NCI-H82 treated with DMSO at 0.1 percent for 48 hours (cell line): Measurements from ENCODE around the gene RMDN2.

Source experiments
- DNase-seq: peaks from one replicate; lab custom pipeline; 2025; ENCODE audit not compliant: unreplicated experiment; lab: John Stamatoyannopoulos, UW

Gene RMDN2, protein sequence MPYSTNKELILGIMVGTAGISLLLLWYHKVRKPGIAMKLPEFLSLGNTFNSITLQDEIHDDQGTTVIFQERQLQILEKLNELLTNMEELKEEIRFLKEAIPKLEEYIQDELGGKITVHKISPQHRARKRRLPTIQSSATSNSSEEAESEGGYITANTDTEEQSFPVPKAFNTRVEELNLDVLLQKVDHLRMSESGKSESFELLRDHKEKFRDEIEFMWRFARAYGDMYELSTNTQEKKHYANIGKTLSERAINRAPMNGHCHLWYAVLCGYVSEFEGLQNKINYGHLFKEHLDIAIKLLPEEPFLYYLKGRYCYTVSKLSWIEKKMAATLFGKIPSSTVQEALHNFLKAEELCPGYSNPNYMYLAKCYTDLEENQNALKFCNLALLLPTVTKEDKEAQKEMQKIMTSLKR

DNA sequence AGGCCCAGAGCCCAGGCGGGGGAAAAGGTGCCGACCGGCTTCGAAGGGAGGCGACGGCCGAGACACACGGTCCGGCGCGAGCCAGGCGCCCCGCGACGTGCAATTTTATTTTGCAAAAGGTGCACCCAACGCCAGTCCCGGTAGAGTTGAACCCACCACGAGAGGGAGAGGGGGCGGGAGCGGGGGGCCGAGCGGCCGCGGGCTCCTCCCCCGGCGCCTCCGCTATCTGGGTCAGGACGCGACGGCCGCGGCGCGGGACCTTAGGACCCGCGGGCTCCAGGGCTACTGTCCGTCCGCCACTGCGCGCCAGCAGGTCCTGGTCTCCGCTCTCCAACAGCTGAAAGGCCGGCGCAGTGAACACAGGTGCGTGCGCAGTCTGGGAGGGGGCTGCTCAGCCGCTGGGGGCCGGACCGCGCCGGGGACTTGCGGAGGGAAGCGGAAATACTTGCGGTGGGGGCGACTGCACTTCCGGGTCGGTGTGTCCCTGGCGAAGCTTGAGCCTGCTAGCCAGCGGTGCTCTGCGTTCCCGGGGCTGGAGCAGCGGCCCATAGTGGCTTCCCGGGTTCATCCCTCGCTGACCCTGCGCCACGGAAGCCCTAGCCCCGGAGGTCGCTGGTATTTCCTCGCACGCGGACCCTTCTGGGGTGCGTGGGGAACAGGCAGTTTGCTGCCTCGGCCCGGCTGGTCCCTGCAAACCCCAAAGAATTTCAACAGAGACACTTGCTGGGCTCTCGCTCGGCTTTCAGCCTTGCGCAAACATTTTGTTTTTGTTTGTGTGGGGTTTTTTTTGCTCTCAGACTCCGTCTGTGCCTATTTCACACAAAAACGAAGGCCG is at the start of gene RMDN2:
TSS of gene RMDN2 (plus strand) at position 225 of the 835 bp plus-strand sequence. CDS start 3,991 bp downstream, outside the sequence.
- peak; percentile 80 for DNase-seq

DNA sequence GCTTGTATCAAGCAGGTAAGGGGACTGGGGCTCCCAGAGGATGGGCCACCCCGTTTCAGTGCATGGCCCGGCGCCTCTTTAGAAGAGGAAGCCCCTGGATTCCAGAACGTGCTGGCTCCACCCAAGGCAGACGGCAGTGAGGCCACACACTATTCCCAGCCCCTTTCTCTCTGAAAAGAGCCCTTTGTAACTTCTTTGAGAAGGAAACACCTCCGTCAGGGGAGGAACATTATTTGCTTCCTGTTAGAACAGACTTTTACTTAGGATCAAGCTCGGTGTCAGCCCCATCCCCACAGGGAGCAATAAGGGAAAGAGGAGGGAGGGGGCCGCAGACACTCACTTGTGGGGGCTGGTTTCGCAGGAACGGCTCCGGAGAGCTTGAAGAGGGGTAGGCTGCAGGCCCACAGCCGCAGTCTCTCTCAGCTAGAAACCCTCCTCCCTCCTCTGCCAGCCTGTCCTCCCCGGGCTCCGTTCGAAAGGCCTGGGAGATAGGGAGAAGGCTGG is 49.6 kb upstream of the RMDN2 start:
- DNase-seq: no peak

DNA sequence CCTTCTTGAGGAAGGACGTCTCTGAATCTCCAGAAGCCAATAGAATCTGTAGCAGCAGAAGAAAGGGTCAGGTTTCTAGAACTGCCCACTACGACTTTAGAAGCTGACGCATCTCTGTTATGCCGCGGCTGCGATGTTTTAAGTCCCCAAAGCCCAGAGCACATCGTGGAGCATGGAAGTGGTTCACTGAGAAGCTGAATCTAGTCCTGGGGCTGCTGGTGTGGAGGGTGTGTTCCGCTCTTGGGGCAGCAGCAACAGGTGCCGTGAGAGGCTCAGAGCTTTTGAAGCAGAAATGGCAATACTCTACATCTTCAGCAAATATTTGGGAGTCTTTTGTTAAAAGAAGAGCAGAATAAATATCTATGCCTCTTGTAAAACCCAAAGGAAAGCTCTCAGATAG is 48.9 kb upstream of the RMDN2 start:
- no peak for DNase-seq

DNA sequence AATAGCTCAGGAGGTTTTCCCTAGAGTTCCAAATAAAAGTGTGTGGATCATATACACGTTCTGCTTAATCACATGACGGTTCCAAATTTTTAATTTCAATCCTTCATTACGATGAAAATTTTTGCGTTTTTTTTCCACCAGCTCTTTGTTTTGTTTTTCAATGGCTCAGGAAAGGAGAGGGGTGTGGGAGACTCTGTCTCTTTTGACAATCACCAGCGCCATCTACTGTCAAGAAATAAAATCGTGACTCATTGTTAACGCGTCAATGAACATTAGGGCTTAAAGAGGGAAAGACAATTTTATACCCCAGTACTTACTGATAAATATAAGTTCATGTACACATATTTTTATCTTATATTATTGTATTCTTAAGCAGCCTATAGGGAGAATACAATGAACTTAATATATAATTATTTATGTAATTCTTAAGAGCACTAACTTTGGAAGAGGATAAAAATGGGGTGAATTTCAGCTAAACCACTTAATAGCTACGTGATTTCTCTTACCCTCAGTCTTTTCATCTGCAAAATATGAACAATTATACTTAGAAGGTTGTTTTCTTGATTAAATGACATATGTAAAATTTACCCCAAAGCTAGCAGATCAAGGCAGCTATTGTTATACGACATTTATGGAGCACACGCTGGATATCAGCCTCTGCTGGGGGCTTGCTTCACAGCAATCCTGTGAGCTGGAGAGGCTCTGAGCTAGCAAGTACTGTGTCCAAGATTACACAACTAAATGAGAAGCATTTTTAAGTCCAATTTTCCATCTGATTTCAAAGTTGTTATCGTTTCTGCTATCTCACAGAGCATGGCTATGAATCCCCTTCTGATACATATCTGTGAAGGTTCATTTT is 47.4 kb upstream of the RMDN2 start:
- peak; percentile 58 for DNase-seq

DNA sequence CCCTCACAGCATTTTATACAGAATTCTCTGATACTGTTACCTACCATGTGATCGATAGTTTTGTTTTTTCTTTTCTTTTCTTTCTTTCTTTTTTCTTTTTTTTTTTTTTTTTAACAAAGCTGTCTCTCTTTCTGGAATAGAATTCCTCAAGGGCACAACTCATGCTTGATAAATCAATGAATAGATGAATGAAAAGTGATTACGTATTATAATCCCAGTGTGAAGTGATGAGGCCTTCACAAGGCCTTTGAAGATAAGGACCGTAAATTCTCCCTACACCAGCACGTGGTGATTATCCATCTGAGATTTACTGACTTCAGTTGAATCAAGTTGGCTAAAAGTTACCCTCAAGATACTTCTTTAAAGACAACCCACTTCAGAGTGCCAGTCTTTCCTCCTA is 46.6 kb upstream of the RMDN2 start:
- DNase-seq: no peak

DNA sequence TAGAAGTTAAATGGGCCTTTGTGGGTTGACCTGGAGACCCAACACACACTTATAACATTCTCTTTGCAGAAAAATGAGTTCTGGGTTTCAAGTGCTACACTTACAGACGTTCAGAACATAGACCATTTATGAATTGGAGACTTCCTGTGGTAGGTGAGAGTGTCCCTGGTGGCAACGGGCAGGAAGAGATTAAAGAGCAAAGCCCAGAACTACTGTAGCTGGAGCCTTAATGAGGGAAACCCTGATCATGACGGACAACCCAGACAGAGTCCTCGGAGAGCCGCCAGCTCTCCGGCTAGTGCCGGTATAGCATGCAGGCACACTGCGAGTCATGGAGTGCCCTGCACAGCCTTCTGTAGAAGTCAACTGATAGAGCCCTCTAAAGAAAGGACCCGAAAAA is 44.5 kb upstream of the RMDN2 start:
- DNase-seq: no peak

DNA sequence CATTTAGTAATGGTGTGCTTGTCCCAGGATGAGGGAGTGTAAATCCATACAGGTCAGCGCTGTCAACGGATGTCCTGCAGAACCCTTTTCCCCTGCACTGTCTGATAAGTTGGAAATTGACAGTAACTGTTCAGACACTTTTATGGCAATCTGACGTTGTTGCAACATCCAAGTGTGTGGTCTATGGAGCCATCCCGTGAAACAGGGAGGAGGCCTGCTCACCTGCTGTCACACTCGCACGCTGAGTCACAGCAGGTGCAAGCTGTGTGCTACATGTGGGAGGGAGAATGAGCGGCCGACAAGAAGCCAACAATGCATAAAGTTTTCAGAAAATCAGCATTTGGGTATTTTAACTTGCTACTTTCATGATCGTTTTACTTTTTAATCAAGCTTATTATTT is 43.7 kb upstream of the RMDN2 start:
- no peak for DNase-seq

DNA sequence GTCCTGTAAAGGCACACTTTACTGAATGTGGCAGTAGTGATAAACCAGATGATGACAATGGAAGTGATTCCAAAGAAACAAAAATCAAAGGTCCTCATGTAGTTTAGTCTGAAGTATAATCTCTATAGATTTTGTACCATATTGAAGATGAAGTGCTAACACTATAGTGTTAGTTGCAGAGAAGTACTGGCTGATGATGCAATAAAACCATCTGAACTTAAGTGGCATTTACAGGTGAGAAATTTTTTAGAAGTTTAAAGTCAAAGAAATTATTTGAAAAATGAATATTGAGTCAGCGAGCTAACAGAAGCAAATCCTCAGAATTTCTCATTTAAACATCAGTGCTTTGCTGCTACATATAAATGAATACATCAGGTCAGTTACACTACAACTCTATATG is 43.1 kb upstream of the RMDN2 start:
- DNase-seq: no peak

DNA sequence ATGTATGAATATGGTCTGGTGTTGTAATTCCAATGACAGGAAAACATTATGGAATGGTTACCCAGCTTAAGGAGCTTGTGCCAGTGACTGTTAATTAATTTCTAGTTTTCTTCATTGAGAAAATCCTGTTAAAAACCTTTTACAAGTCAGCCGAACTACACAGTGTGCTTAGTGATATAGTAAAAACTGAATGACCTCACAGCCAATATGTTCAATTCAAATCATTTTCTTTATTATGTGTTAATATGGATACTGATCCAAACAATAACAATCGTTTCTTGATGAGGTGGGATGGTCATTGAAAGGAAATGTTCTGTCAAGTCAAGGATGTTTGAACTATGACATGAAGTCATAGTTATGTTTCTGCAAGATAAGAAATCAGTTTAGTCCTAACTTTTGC is 41.6 kb upstream of the RMDN2 start:
- DNase-seq: no peak

DNA sequence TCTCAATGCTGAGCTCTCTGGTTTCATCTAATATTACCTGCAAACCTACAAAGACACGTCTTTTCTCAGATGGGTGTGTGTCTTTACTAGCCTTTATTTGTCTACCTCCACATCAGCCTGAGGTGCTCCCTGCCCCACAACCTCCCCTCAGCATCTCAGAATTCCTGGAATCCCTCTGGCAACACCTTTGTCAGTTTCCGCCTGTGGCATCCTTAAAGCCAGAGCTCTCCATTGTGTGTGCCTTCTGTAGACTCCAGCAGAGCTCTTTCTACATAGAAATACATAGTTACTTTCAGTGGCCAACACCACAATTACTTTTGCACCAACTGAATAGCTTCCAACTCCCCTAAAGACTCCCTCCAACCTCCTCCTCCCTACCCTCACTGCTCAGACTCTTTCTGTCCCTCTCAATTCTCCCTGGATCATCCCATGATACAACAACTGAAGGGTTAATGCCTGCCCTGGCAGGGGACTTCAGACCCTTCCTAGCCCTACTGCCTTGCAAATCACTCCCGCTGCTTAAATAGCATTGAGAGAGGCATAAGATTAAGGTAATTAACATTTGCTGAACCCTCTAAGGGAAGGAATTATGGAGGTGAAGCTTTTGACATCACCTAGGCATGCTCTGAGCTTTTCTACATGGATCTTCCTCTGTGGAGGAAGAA is 39.6 kb upstream of the RMDN2 start:
- peak; percentile 24 for DNase-seq

DNA sequence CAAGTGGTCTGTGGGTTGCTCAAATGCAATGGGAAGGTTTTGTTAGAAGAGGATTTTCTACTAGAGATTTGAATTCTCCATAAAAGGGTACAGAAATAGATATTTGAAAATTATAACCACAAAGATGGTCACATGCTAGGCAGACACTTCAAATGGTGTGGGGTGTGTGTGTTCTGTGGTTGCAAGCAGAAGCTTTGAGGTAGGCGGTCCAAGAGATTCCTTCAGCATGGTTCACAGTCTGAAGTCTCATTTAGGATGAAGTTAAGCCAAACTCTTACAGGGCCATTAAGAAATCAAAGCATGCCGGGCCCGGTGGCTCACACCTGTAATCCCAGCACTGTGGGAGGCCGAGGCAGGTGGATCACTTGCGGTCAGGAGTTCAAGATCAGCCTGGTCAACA is 38.3 kb upstream of the RMDN2 start:
- no peak for DNase-seq

DNA sequence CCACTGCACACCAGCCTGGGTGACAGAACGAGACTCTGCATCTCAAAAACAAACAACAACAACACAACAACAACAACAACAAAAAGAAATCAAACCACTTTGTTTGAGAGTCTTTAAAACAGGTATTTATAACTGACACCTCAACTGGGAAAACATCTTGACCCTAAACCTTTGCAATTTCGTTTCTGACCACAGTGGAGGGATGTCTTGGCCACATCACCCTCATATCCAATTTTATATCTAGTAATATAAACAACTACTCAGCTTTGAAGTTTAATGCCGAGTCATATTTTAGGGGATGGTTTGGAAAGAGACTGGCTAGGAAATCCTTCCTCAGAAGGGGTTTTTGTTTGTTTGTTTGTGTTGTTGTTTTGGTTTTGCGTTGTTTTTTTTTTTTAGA is 37.8 kb upstream of the RMDN2 start:
- DNase-seq: no peak

DNA sequence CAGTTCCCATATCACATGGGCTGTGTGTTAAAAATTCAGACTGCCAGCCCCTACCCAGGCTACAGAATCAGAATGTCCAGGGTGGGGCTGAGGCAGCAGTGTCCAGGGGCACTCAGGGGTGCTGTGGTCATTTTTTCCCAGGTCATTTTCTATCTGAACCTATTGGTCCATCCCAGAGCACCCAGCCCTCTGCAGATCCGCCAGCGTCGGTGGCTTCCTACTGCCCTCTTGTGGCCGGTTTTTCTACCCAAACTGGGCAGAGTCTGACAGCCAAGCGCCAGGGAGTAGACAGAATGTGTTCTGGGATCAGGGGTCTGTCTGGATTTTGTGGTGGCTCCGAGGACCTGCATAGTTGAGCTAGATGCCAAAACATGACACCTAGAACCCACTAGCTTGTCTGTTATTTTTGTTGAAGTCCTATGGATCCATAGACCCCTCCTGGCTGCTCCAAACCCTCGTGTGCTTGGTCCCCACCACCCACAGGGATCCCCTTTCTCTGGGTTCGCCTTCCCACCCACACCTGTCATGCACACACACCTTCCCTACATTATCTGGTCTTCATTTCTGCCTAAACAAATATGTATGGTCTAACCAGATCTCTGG is 34.1 kb upstream of the RMDN2 start:
- DNase-seq: peak; percentile 52

DNA sequence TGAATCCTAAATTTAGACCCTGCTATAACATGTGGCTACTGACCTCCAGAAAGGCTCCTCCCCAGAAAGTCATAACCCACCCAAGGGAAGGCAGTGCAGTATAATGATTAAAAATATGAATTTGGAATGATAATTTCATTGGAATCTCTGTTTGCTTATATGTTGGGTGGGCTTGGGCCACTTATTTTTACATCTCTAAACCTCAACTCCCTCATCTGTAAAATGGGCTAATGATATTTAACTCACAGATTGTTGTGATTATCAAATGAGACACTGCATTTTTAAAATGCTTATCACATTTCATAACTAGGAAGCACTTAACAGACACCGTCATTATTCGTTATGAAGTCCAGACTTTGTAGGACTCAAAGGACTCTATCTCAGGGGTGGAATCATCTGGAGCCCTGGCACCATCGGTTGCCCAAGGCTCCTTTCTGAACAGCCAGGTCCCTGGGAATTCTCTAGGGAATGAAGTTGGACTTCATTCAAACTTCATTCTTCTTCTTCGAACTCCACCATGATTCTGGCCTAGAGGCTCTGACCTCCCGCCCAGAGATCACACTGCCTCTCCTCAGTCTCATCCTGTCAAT is 33.1 kb upstream of the RMDN2 start:
- DNase-seq: no peak

DNA sequence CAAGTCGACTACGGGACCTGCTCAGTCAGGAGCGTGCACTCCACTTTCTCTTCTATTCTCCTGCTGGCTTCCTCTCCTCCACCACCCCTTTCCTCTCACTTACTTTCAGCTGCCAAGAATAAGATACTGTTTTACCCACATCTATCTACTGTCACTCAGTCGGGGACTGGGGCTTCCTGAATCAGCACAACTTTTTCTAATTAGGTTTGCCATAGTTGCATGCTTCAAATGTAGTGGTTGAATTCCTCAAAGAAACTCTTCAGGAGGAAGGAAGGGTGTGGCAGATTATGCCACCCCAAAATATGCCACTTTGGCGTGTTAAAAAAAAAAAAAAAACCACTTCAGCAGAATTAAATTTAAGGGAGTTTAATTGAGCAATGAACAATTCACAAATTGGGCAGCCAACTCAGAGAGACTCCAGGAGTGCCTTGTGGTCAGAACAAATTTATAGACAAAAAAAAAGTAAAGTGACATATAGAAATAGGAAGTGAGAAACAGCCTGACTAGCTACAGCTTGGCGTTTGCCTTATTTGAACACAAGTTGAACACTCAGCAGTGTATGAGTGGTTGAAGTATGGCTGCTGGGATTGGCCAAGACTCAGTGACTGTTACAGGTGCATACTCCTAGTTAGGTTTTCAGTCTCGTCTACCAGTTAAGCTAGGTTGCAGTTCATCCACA is 32.5 kb upstream of the RMDN2 start:
- DNase-seq: no peak

DNA sequence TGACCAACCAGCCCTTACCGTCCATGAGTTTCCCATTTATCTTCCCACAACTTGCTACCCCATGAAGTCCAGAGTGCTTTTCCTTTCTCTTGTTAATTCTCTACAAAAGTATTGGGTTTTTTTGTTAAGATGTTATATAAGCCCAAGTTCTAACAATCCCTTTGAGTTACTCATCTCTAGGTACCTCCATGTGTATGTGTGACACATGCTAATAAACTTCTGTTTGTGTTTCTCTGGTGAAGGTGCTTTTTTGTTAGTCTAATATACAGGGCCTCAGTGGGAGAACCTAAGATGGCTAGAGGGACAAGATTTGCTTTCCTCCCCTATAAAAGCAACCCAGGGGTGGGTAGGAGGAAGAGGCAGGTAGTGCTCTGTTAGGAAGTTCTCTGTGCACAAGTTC is 31.8 kb upstream of the RMDN2 start:
- no peak for DNase-seq

DNA sequence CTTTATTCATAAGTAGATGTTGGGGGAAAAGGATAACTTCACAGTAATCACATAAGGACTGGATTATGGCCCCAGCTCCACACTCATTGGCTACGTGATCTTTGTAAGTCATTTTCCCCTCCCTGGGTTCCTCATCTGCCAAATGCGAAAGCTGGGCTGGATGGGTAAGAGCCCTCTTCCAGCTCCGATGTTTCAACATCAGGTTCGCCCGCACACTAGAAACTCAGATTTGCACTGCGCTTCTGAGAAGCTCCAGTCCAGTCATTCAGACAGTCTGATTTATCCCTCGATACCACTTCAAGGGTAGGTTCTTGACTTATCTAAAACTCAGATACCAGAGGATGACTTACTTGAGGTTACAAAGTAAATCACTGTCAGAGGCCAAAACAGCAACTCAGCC is 31.0 kb upstream of the RMDN2 start:
- no peak for DNase-seq

DNA sequence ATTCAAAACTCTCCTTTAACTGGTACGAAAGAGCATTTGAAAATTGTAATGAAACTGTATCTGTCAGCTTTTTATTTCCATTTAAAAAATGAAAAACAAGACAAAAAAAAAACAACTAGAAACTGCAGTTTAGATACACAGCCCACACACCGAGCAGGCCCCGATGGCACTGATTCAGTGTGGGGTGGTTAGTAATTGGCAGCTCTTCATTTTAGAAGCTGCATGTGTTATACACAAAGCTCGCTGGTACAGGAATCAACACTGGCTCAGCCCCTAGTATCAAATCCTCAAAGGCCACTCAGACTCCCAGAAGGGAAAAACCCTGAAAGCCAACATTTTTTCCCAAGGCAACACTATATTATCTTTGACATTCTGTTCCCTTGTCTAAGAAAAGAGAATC is 30.5 kb upstream of the RMDN2 start:
- DNase-seq: no peak

DNA sequence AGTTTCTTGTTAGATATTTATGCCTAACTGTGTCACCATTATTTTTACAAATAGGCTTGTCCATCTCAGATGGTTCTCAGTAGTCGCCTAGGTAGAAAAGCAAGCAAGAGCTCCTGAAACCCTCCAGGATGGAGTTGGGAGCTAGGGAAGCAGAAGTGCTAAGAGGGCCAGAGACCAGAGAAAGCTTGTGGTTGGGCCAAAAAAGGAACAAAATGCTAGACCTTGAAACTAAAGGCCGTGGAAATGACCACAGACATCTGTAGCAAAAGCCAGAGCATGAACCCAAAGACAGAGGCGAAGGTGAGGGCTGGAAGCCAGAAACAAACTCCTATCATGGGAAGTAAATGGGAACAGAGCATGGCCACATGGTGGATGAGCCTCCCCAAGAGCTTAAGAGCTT is 29.9 kb upstream of the RMDN2 start:
- DNase-seq: no peak
